Neural progenitor cell (in vitro differentiated cells): ENCODE measurements around the gene APAF1. TPM values are rescaled to one million over a fixed set of nuclear protein-coding genes. Genes with fewer than 3 reads are reported as not detected.

ENCODE experiments used
- DNase-seq: peaks from one replicate; pipeline ENCODE4 v3.0.0-alpha.2; 2016; ENCODE audit warnings: low spot score
- H2AFZ ChIP-seq: fragments of 200-600 bp; sonication (generic); replicated peaks from 2 replicates; pipeline ENCODE4 v1.6.1; 2016; ENCODE audit warnings: antibody characterized with exemption
- H3F3A ChIP-seq: fragments of 200-600 bp; sonication (generic); 2 replicates; pipeline ENCODE4 v1.6.1; 2016; ENCODE audit warnings: antibody characterized with exemption, low read depth
- H3K27ac ChIP-seq: fragments of 200-600 bp; sonication (generic); 2 replicates; pipeline ENCODE4 v1.5.1; 2016; ENCODE audit warnings: mild to moderate bottlenecking
- H3K27me3 ChIP-seq: fragments of 200-600 bp; sonication (generic); 2 replicates; pipeline ENCODE4 v1.6.1; 2016; ENCODE audit warnings: mild to moderate bottlenecking, moderate library complexity
- H3K36me3 ChIP-seq: fragments of 200-600 bp; sonication (generic); 2 replicates; pipeline ENCODE4 v1.5.1; 2016
- H3K4me1 ChIP-seq: fragments of 200-600 bp; sonication (generic); 2 replicates; pipeline ENCODE4 v1.6.1; 2016; ENCODE audit warnings: mixed run types
- H3K4me2 ChIP-seq: fragments of 200-600 bp; sonication (generic); 2 replicates; pipeline ENCODE4 v1.6.1; 2016
- H3K4me3 ChIP-seq: fragments of 200-600 bp; sonication (generic); 2 replicates; pipeline ENCODE4 v1.5.1; 2016
- H3K79me2 ChIP-seq: fragments of 200-600 bp; sonication (generic); 2 replicates; pipeline ENCODE4 v1.6.1; 2016; ENCODE audit warnings: low read depth
- H3K9ac ChIP-seq: fragments of 200-600 bp; sonication (generic); 2 replicates; pipeline ENCODE4 v1.6.1; 2016
- H3K9me3 ChIP-seq: fragments of 200-600 bp; sonication (generic); 2 replicates; pipeline ENCODE4 v1.5.1; 2016; ENCODE audit warnings: low read depth
- H4K20me1 ChIP-seq: fragments of 200-600 bp; sonication (generic); 2 replicates; pipeline ENCODE4 v1.6.1; 2016; ENCODE audit warnings: low read depth
- H3K27ac Mint-ChIP-seq: 3 replicates; pipeline ENCODE4 v1.8.0; 2021; ENCODE audit warnings: mixed read lengths
- H3K27me3 Mint-ChIP-seq: 2 replicates; pipeline ENCODE4 v1.8.0; 2022; ENCODE audit warnings: low read depth, mild to moderate bottlenecking, inconsistent platforms, moderate library complexity, mixed read lengths; ENCODE audit not compliant: insufficient read depth
- H3K36me3 Mint-ChIP-seq: 3 replicates; pipeline ENCODE4 v1.8.0; 2021; ENCODE audit warnings: mixed read lengths
- H3K4me1 Mint-ChIP-seq: 3 replicates; pipeline ENCODE4 v1.8.0; 2021; ENCODE audit warnings: mixed read lengths
- H3K4me3 Mint-ChIP-seq: 3 replicates; pipeline ENCODE4 v1.8.0; 2021; ENCODE audit warnings: mild to moderate bottlenecking, moderate library complexity, mixed read lengths
- H3K9me3 Mint-ChIP-seq: 3 replicates; pipeline ENCODE4 v1.8.0; 2020; ENCODE audit warnings: mixed read lengths
- CTCF ChIP-seq: fragments of 200-600 bp; sonication (generic); IDR thresholded peaks from 2 replicates; pipeline ENCODE4 v1.5.1; 2017; ENCODE audit warnings: antibody characterized with exemption, mild to moderate bottlenecking
- EZH2 ChIP-seq: fragments of 200-600 bp; sonication (generic); IDR thresholded peaks from 2 replicates; pipeline ENCODE4 v1.6.1; 2017; ENCODE audit warnings: antibody characterized with exemption, mild to moderate bottlenecking, moderate library complexity
- EZH2phosphoT487 ChIP-seq: fragments of 200-600 bp; sonication (generic); IDR thresholded peaks from 2 replicates; pipeline ENCODE4 v1.6.1; 2017; ENCODE audit warnings: antibody characterized with exemption
- total RNA-seq: library from RNA; depleted of rRNA; stranded (reverse); fragments of >200 nt; gene quantifications from 2 replicates; pipeline ENCODE4 v1.2.3, GENCODE V29; 2015; ENCODE audit warnings: low replicate concordance

The APAF1 gene
- total RNA-seq, 1 donor from 2014 or later, result 69.1 TPM

DNA sequence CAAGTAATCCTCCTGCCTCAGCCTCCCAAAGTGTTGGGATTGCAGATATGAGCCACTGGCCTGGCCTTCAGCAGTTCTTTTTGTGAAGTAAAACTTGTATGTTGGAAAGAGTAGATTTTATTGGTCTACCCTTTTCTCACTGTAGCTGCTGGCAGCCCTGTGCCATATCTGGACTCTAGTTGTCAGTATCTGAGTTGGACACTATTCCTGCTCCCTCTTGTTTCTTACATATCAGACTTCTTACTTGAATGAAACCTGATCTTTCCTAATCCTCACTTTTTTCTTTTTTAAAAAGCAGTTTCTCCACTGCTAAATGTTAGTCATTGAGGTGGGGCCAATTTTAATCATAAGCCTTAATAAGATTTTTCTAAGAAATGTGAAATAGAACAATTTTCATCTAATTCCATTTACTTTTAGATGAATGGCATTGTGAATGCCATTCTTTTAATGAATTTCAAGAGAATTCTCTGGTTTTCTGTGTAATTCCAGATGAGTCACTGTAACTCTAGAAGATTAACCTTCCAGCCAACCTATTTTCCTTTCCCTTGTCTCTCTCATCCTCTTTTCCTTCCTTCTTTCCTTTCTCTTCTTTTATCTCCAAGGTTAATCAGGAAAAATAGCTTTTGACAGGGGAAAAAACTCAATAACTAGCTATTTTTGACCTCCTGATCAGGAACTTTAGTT is 88.7 kb downstream of the APAF1 start:
- no peak for DNase-seq
- Histone ChIP-seq H3K27ac (no peak overlapping the region), H3K79me2 (no peaks in the 10 kb centered on the region), H2AFZ (no peak overlapping the region), H3K4me1 (peaks cover 16% of the 10 kb centered on the region), H3K9ac (no peak overlapping the region), H3K4me2 (no peak overlapping the region), H3K27me3 (no peaks in the 10 kb centered on the region), H3K9me3 (no peaks in the 10 kb centered on the region), H3F3A (peaks cover 11% of the 10 kb centered on the region), H3K36me3 (no peaks in the 10 kb centered on the region), H3K4me3 (no peak overlapping the region), H4K20me1 (peaks cover 2% of the 10 kb centered on the region)
- no peak overlapping the region for H3K4me3 Mint-ChIP-seq
- H3K27me3 Mint-ChIP-seq, result no peaks in the 10 kb centered on the region
- peaks cover 18% of the 10 kb centered on the region for H3K36me3 Mint-ChIP-seq
- no peaks in the 10 kb centered on the region for H3K9me3 Mint-ChIP-seq
- H3K27ac Mint-ChIP-seq, result no peak overlapping the region
- peaks cover 10% of the 10 kb centered on the region for H3K4me1 Mint-ChIP-seq
- no peak for TF ChIP-seq CTCF
- no peak for TF ChIP-seq EZH2phosphoT487
- no peak for TF ChIP-seq EZH2

GRCh38 chr12:98735821-98736220 is 90.7 kb downstream of the APAF1 start:
- no peak overlapping the region for H3K9ac ChIP-seq
- Mint-ChIP-seq H3K27ac (no peak overlapping the region), H3K27me3 (no peaks in the 10 kb centered on the region), H3K4me1 (peaks cover 10% of the 10 kb centered on the region), H3K9me3 (no peaks in the 10 kb centered on the region), H3K4me3 (no peak overlapping the region), H3K36me3 (peaks cover 8% of the 10 kb centered on the region)
- H2AFZ ChIP-seq, result no peak overlapping the region
- H4K20me1 ChIP-seq, result peaks cover 2% of the 10 kb centered on the region
- H3K4me3 ChIP-seq, result no peak overlapping the region
- peaks cover 11% of the 10 kb centered on the region for H3F3A ChIP-seq
- H3K27me3 ChIP-seq, result no peaks in the 10 kb centered on the region
- H3K4me2 ChIP-seq, result no peak overlapping the region
- DNase-seq, result no peak
- no peak overlapping the region for H3K27ac ChIP-seq
- TF ChIP-seq EZH2phosphoT487 (no peak), CTCF (no peak), EZH2 (no peak)
- H3K79me2 ChIP-seq, result no peaks in the 10 kb centered on the region
- H3K9me3 ChIP-seq, result no peaks in the 10 kb centered on the region
- H3K4me1 ChIP-seq, result peaks cover 16% of the 10 kb centered on the region
- no peaks in the 10 kb centered on the region for H3K36me3 ChIP-seq

- DNase-seq, result peak; percentile 50
- H3K27me3 Mint-ChIP-seq, result peaks cover 6% of the 10 kb centered on the region
- peaks cover 13% of the 10 kb centered on the region for H3K4me1 Mint-ChIP-seq
- Histone ChIP-seq H3F3A (peaks cover 14% of the 10 kb centered on the region), H3K9me3 (no peaks in the 10 kb centered on the region), H3K27ac (no peak overlapping the region), H3K9ac (no peak overlapping the region), H3K27me3 (no peaks in the 10 kb centered on the region), H2AFZ (no peak overlapping the region), H3K36me3 (no peaks in the 10 kb centered on the region), H3K4me1 (peaks cover 21% of the 10 kb centered on the region), H4K20me1 (peaks cover 2% of the 10 kb centered on the region), H3K4me2 (no peak overlapping the region), H3K4me3 (no peak overlapping the region), H3K79me2 (no peaks in the 10 kb centered on the region)
- H3K9me3 Mint-ChIP-seq, result no peaks in the 10 kb centered on the region
- H3K27ac Mint-ChIP-seq, result no peak overlapping the region
- peaks cover 8% of the 10 kb centered on the region for H3K36me3 Mint-ChIP-seq
- H3K4me3 Mint-ChIP-seq, result no peak overlapping the region
- TF ChIP-seq CTCF (peak; percentile 22), EZH2 (no peak), EZH2phosphoT487 (no peak)
Measured at GRCh38 chr12:98736352-98737321, 91.5 kb downstream of the APAF1 start.
